H9 (cell line): ENCODE results near the gene LINGO1. TPM values are rescaled to one million over a fixed set of nuclear protein-coding genes. Genes with fewer than 3 reads are reported as not detected.

Source experiments
- DNase-seq: peaks from one replicate; pipeline ENCODE4 v3.0.0-alpha.2; 2017
- H2AFZ ChIP-seq: one replicate; pipeline ENCODE4 v1.6.1; 2013; ENCODE audit warnings: mild to moderate bottlenecking, low read length, control low read depth, moderate library complexity
- H2AK5ac ChIP-seq: 2 replicates; pipeline ENCODE4 v1.6.1; 2013; ENCODE audit warnings: low read length, control low read depth, mixed read lengths; ENCODE audit not compliant: insufficient read length
- H2BK120ac ChIP-seq: one replicate; pipeline ENCODE4 v1.6.1; 2013; ENCODE audit warnings: low read depth, mild to moderate bottlenecking, low read length, control low read depth, inconsistent platforms; ENCODE audit not compliant: poor library complexity, severe bottlenecking
- H2BK12ac ChIP-seq: 2 replicates; pipeline ENCODE4 v1.6.1; 2013; ENCODE audit warnings: low read length, control low read depth, mixed read lengths, low read depth; ENCODE audit not compliant: insufficient read length
- H2BK15ac ChIP-seq: 2 replicates; pipeline ENCODE4 v1.6.1; 2013; ENCODE audit warnings: low read depth, low read length, control low read depth
- H2BK20ac ChIP-seq: one replicate; pipeline ENCODE4 v1.6.1; 2013; ENCODE audit warnings: low read depth, mild to moderate bottlenecking, low read length, control low read depth, inconsistent platforms; ENCODE audit not compliant: poor library complexity, severe bottlenecking
- H2BK5ac ChIP-seq: 2 replicates; pipeline ENCODE4 v1.6.1; 2013; ENCODE audit warnings: low read length, control low read depth, mixed read lengths; ENCODE audit not compliant: insufficient read length
- H3K14ac ChIP-seq: 2 replicates; pipeline ENCODE4 v1.6.1; 2013; ENCODE audit warnings: low read length, control low read depth; ENCODE audit not compliant: insufficient read depth
- H3K18ac ChIP-seq: 2 replicates; pipeline ENCODE4 v1.6.1; 2013; ENCODE audit warnings: low read depth, mild to moderate bottlenecking, mixed read lengths, low read length, control low read depth; ENCODE audit not compliant: insufficient read length
- H3K23ac ChIP-seq: 2 replicates; pipeline ENCODE4 v1.6.1; 2013; ENCODE audit warnings: low read length, control low read depth, mixed read lengths, low read depth; ENCODE audit not compliant: insufficient read length
- H3K23me2 ChIP-seq: 2 replicates; pipeline ENCODE4 v1.6.1; 2013; ENCODE audit warnings: low read depth, mild to moderate bottlenecking, mixed read lengths, low read length, control low read depth; ENCODE audit not compliant: insufficient read length, poor library complexity, severe bottlenecking
- H3K27ac ChIP-seq: 2 replicates; pipeline ENCODE4 v1.5.1; 2013; ENCODE audit warnings: low read length, control low read depth, mixed read lengths, low read depth; ENCODE audit not compliant: insufficient read length
- H3K27me3 ChIP-seq: 2 replicates; pipeline ENCODE4 v1.6.1; 2013; ENCODE audit warnings: low read length, control low read depth, inconsistent platforms; ENCODE audit not compliant: insufficient read depth
- H3K4ac ChIP-seq: 2 replicates; pipeline ENCODE4 v1.6.1; 2013; ENCODE audit warnings: low read depth, mild to moderate bottlenecking, control low read depth, inconsistent platforms, low read length, moderate library complexity
- H3K4me1 ChIP-seq: 2 replicates; pipeline ENCODE4 v1.6.1; 2013; ENCODE audit warnings: low read length, control low read depth, inconsistent platforms; ENCODE audit not compliant: insufficient read depth
- H3K4me2 ChIP-seq: 2 replicates; pipeline ENCODE4 v1.6.1; 2013; ENCODE audit warnings: low read length, control low read depth, mixed read lengths; ENCODE audit not compliant: insufficient read length, insufficient read depth
- H3K56ac ChIP-seq: 2 replicates; pipeline ENCODE4 v1.6.1; 2013; ENCODE audit warnings: low read depth, mild to moderate bottlenecking, mixed read lengths, low read length, control low read depth; ENCODE audit not compliant: insufficient read length
- H3K79me1 ChIP-seq: 2 replicates; pipeline ENCODE4 v1.6.1; 2013; ENCODE audit warnings: low read depth, mild to moderate bottlenecking, moderate library complexity, low read length, control low read depth, inconsistent platforms; ENCODE audit not compliant: insufficient read depth, poor library complexity, severe bottlenecking
- H3K79me2 ChIP-seq: 2 replicates; pipeline ENCODE4 v1.6.1; 2013; ENCODE audit warnings: low read length, control low read depth, inconsistent platforms; ENCODE audit not compliant: insufficient read depth
- H3K9ac ChIP-seq: 2 replicates; pipeline ENCODE4 v1.6.1; 2013; ENCODE audit warnings: low read length, control low read depth, mixed read lengths; ENCODE audit not compliant: insufficient read length; ENCODE audit errors: extremely low read depth
- H3K9me3 ChIP-seq: one replicate; pipeline ENCODE4 v1.6.1; 2013; ENCODE audit warnings: low read depth, low read length, inconsistent platforms; ENCODE audit not compliant: control insufficient read depth
- H3T11ph ChIP-seq: one replicate; pipeline ENCODE4 v1.6.1; 2013; ENCODE audit warnings: mild to moderate bottlenecking, low read length, control low read depth, inconsistent platforms
- H4K20me1 ChIP-seq: one replicate; pipeline ENCODE4 v1.6.1; 2013; ENCODE audit not compliant: control insufficient read depth, insufficient read length, insufficient read depth
- H4K5ac ChIP-seq: 2 replicates; pipeline ENCODE4 v1.6.1; 2013; ENCODE audit warnings: low read depth, mild to moderate bottlenecking, mixed read lengths, low read length, control low read depth; ENCODE audit not compliant: insufficient read length
- H4K8ac ChIP-seq: replicated peaks from 2 replicates; pipeline ENCODE4 v1.6.1; 2013; ENCODE audit warnings: low read length, control low read depth, mixed read lengths, low read depth; ENCODE audit not compliant: insufficient read length
- H4K91ac ChIP-seq: 2 replicates; pipeline ENCODE4 v1.6.1; 2013; ENCODE audit warnings: low read depth, mild to moderate bottlenecking, moderate library complexity, mixed read lengths, low read length, control low read depth; ENCODE audit not compliant: insufficient read length
- H3K27ac Mint-ChIP-seq, 3 experiments: 2 replicates in 2 of 3; 3 replicates in 1 of 3; pipeline ENCODE4 v1.8.0; 2020 to 2021; ENCODE audit warnings: mixed read lengths in 3 of 3, mild to moderate bottlenecking in 1 of 3, moderate library complexity in 1 of 3
- H3K27me3 Mint-ChIP-seq: 2 replicates; pipeline ENCODE4 v1.8.0; 2021; ENCODE audit warnings: low read depth, mild to moderate bottlenecking, moderate library complexity, mixed read lengths
- H3K36me3 Mint-ChIP-seq, 3 experiments: 2 replicates in 2 of 3; 3 replicates in 1 of 3; pipeline ENCODE4 v1.8.0; 2020 to 2021; ENCODE audit warnings: low read depth in 3 of 3, mixed read lengths in 3 of 3; ENCODE audit not compliant: insufficient read depth in 1 of 3
- H3K4me1 Mint-ChIP-seq, 2 experiments: 2 replicates each; pipeline ENCODE4 v1.8.0; 2020; ENCODE audit warnings: mixed read lengths in 2 of 2
- H3K4me3 Mint-ChIP-seq, 2 experiments: 2 replicates in 1 of 2; 3 replicates in 1 of 2; pipeline ENCODE4 v1.8.0; 2020 to 2021; ENCODE audit warnings: mild to moderate bottlenecking in 2 of 2, mixed read lengths in 2 of 2, moderate library complexity in 1 of 2
- H3K9me3 Mint-ChIP-seq, 2 experiments: 2 replicates in 1 of 2; 3 replicates in 1 of 2; pipeline ENCODE4 v1.8.0; 2020; ENCODE audit warnings: mild to moderate bottlenecking in 2 of 2, mixed read lengths in 2 of 2, moderate library complexity in 1 of 2
- CTCF ChIP-seq: fragments of 200-600 bp; sonication (generic); conservative IDR thresholded peaks from 3 replicates; pipeline ENCODE4 v1.8.0; 2021; ENCODE audit warnings: antibody characterized with exemption, mild to moderate bottlenecking
- WGBS: extraction: QIAGEN DNeasy Blood & Tissue Kit; methylation state at CpG from one replicate; pipeline ENCODE4 v1.1.7; 2013; ENCODE audit warnings: missing lambda C conversion rate, low lambda C conversion rate, mixed read lengths; ENCODE audit not compliant: insufficient read length; ENCODE audit errors: extremely low coverage; 5-methylcytosine and 5-hydroxymethylcytosine counted together
- total RNA-seq: library from RNA; stranded (reverse); gene quantifications from 2 replicates; pipeline ENCODE4 v1.2.1, GENCODE V29; 2021

Gene LINGO1
- total RNA-seq, 1 experiment from 2014 or later: 41.6 TPM

GRCh38 chr15:77663256-77663655, 30.5 kb upstream of the LINGO1 start:
- Mint-ChIP-seq H3K36me3 (no peaks in the 10 kb centered on the region), H3K4me3 (no peak overlapping the region), H3K4me1 (peaks cover 2 to 44% of the 10 kb centered on the region in 2 experiments; a peak in 2 of 4 replicates), H3K27me3 (peaks cover 8% of the 10 kb centered on the region), H3K9me3 (no peaks in the 10 kb centered on the region), H3K27ac (peak overlapping the region in 1 of 3 experiments; percentile 51; a peak in 1 of 7 replicates)
- H3K23me2 ChIP-seq: no peaks in the 10 kb centered on the region
- H4K5ac ChIP-seq: no peak overlapping the region
- no peak overlapping the region for H4K91ac ChIP-seq
- no peak overlapping the region for H3K27ac ChIP-seq
- no peak overlapping the region for H2BK120ac ChIP-seq
- no CpG with 5 or more reads among the region's 5 CpGs for WGBS
- H2AFZ ChIP-seq: no peak overlapping the region
- H3K18ac ChIP-seq: no peak overlapping the region
- no peak overlapping the region for H2BK12ac ChIP-seq
- no peak overlapping the region for H3T11ph ChIP-seq
- H2BK5ac ChIP-seq: no peak overlapping the region
- no peaks in the 10 kb centered on the region for H3K79me2 ChIP-seq
- no peak overlapping the region for H3K56ac ChIP-seq
- no peak overlapping the region for H2BK15ac ChIP-seq
- H2AK5ac ChIP-seq: no peak overlapping the region
- H3K23ac ChIP-seq: no peak overlapping the region
- H3K79me1 ChIP-seq: no peaks in the 10 kb centered on the region
- H3K4ac ChIP-seq: no peak overlapping the region
- 0 out of 3 replicates have a peak, but pooled peaks have one; percentile 16 for TF ChIP-seq CTCF
- no peak overlapping the region for H4K8ac ChIP-seq
- no peak overlapping the region; the same call in 1 of the 2 replicates for H3K14ac ChIP-seq
- no peaks in the 10 kb centered on the region for H3K9me3 ChIP-seq
- no peak overlapping the region for H3K9ac ChIP-seq
- H3K4me2 ChIP-seq: no peak overlapping the region
- H3K27me3 ChIP-seq: no peaks in the 10 kb centered on the region
- no peak for DNase-seq
- peaks cover 2% of the 10 kb centered on the region for H4K20me1 ChIP-seq
- H3K4me1 ChIP-seq: no peaks in the 10 kb centered on the region
- no peak overlapping the region for H2BK20ac ChIP-seq
